Small intestine (tissue), 7 donors: Measurements from ENCODE around the gene MTFR2. TPM values are rescaled to one million over a fixed set of nuclear protein-coding genes. Genes with fewer than 3 reads are reported as not detected.

Experiments
- DNase-seq, 2 donors: peaks; one replicate each; pipeline versions ENCODE4 v3.0.0 to v3.0.0-alpha.2; 2013
- FAIRE-seq: peaks from 2 replicates; lab custom pipeline; 2012; peaks lifted over from hg19 to GRCh38; lab: Jason Lieb, UNC
- H3K27ac ChIP-seq, 3 donors: one replicate each; pipeline ENCODE4 v1.5.1; 2013; ENCODE audit warnings: low read length in 2 of 3, mild to moderate bottlenecking in 2 of 3, control low read depth in 1 of 3, inconsistent platforms in 1 of 3, low read depth in 1 of 3, moderate library complexity in 1 of 3
- H3K27me3 ChIP-seq, 3 donors: one replicate each; pipeline ENCODE4 v1.6.1; 2013; ENCODE audit warnings: low read length in 3 of 3, inconsistent platforms in 1 of 3; ENCODE audit not compliant: control insufficient read depth in 3 of 3, insufficient read depth in 3 of 3
- H3K36me3 ChIP-seq, 3 donors: one replicate each; pipeline ENCODE4 v1.6.1; 2013; ENCODE audit warnings: low read length in 3 of 3, inconsistent platforms in 1 of 3, low read depth in 1 of 3, mild to moderate bottlenecking in 1 of 3, moderate library complexity in 1 of 3; ENCODE audit not compliant: control insufficient read depth in 3 of 3, insufficient read depth in 2 of 3
- H3K4me1 ChIP-seq, 3 donors: one replicate each; pipeline ENCODE4 v1.6.1; 2013; ENCODE audit warnings: low read length in 2 of 3, inconsistent platforms in 1 of 3, low read depth in 1 of 3, mild to moderate bottlenecking in 1 of 3, moderate library complexity in 1 of 3; ENCODE audit not compliant: control insufficient read depth in 3 of 3, insufficient read depth in 2 of 3
- H3K4me3 ChIP-seq, 3 donors: one replicate each; pipeline ENCODE4 v1.5.1; 2013; ENCODE audit warnings: low read length in 3 of 3, control low read depth in 1 of 3, inconsistent platforms in 1 of 3, low read depth in 1 of 3, mild to moderate bottlenecking in 1 of 3, moderate library complexity in 1 of 3
- H3K9me3 ChIP-seq, 2 donors: one replicate each; pipeline ENCODE4 v1.6.1; 2013; ENCODE audit warnings: low read depth in 1 of 2, low read length in 1 of 2; ENCODE audit not compliant: control insufficient read depth in 2 of 2, insufficient read depth in 1 of 2
- WGBS, 3 donors: extraction: QIAGEN DNeasy Blood & Tissue Kit; methylation state at CpG; one replicate each; pipeline ENCODE4 v1.1.7; 2013; 5-methylcytosine and 5-hydroxymethylcytosine counted together
- polyA plus RNA-seq, 4 donors: library from polyadenylated mRNA; stranded (reverse) in 3 of 4; unstranded in 1 of 4; fragments of 200-250 nt in 3 of 4; fragments of 120-200 nt in 1 of 4; gene quantifications; one replicate each; pipeline versions ENCODE4 v1.2.1 to v1.2.3, GENCODE V29; 2013
- donor health status: healthy with polysubstance abuse.
- donor health status: control.
- donor health status: control.
- donor health status: Bipolar disorder and iron deficiency.
- donor health status: healthy.

MTFR2 gene
- polyA plus RNA-seq, 4 donors, result 0.54 to 6.5 (median 1.8) TPM

GRCh38 chr6:136188486-136188885 lies 61.6 kb downstream of the MTFR2 start:
- Histone ChIP-seq H3K4me1 (peaks cover 0 to 4% (median 0%) of the 10 kb centered on the region in 3 donors), H3K9me3 (no peaks in the 10 kb centered on the region), H3K27me3 (no peaks in the 10 kb centered on the region), H3K36me3 (peaks cover 0 to 3% (median 0%) of the 10 kb centered on the region in 3 donors), H3K27ac (no peak overlapping the region), H3K4me3 (no peak overlapping the region)
- 61 to 74% (median 64%) methylated on average over 2 of the region's 2 CpGs for WGBS, 3 donors
- FAIRE-seq (no peak), DNase-seq (no peak)

- FAIRE-seq (no peak), DNase-seq (no peak)
- 90 to 94% (median 90%) methylated on average over 1 of the region's 1 CpG for WGBS, 3 donors
- Histone ChIP-seq H3K9me3 (no peaks in the 10 kb centered on the region), H3K27me3 (no peaks in the 10 kb centered on the region), H3K4me1 (peaks cover 0 to 4% (median 0%) of the 10 kb centered on the region in 3 donors), H3K36me3 (no peaks in the 10 kb centered on the region), H3K4me3 (no peak overlapping the region), H3K27ac (no peak overlapping the region)
Observed at GRCh38 chr6:136186363-136186762, 63.7 kb downstream of the MTFR2 start.

GRCh38 chr6:136184738-136185137 lies 65.4 kb downstream of the MTFR2 start:
- Histone ChIP-seq H3K4me1 (no peaks in the 10 kb centered on the region), H3K27ac (no peak overlapping the region), H3K4me3 (no peak overlapping the region), H3K9me3 (no peaks in the 10 kb centered on the region), H3K27me3 (no peaks in the 10 kb centered on the region), H3K36me3 (no peaks in the 10 kb centered on the region)
- DNase-seq (no peak), FAIRE-seq (no peak)
- 85 to 94% (median 87%) methylated on average over 1 of the region's 1 CpG for WGBS, 3 donors

GRCh38 chr6:136181861-136182260 lies 68.2 kb downstream of the MTFR2 start:
- no peak for DNase-seq
- H3K9me3 ChIP-seq, result no peaks in the 10 kb centered on the region
- no peak overlapping the region for H3K4me3 ChIP-seq
- FAIRE-seq, result no peak
- no peaks in the 10 kb centered on the region for H3K36me3 ChIP-seq
- no peaks in the 10 kb centered on the region for H3K4me1 ChIP-seq
- WGBS, 3 donors, result 63 to 75% (median 72%) methylated on average over 1 of the region's 1 CpG
- no peaks in the 10 kb centered on the region for H3K27me3 ChIP-seq
- no peak overlapping the region for H3K27ac ChIP-seq

- FAIRE-seq (no peak), DNase-seq (no peak)
- 90 to 97% (median 94%) methylated on average over 1 of the region's 1 CpG for WGBS, 3 donors
- no peaks in the 10 kb centered on the region for H3K9me3 ChIP-seq
- no peaks in the 10 kb centered on the region for H3K27me3 ChIP-seq
- no peaks in the 10 kb centered on the region for H3K36me3 ChIP-seq
- H3K27ac ChIP-seq, result no peak overlapping the region
- no peaks in the 10 kb centered on the region for H3K4me1 ChIP-seq
- no peak overlapping the region for H3K4me3 ChIP-seq
Observed at GRCh38 chr6:136181512-136181833, 68.6 kb downstream of the MTFR2 start.

Other genes with a start within 250 kb of the MTFR2 start
- gene BCLAF1, start 39.5 kb upstream of the MTFR2 start, polyA plus RNA-seq, result 100 to 1,000 TPM in 1 of 4 donors, 10 to 100 TPM in 3; 15.4 to 113 (median 23.4) TPM